HG03439 (cell line): ENCODE results near the gene SLC26A3.

Experiments
- ATAC-seq: cut with Tn5 transposase; IDR thresholded peaks from one replicate; pipeline ENCODE4 v1.9.1; 2021; ENCODE audit warnings: mild to moderate bottlenecking, moderate library complexity; ENCODE audit not compliant: unreplicated experiment

SLC26A3 gene

DNA sequence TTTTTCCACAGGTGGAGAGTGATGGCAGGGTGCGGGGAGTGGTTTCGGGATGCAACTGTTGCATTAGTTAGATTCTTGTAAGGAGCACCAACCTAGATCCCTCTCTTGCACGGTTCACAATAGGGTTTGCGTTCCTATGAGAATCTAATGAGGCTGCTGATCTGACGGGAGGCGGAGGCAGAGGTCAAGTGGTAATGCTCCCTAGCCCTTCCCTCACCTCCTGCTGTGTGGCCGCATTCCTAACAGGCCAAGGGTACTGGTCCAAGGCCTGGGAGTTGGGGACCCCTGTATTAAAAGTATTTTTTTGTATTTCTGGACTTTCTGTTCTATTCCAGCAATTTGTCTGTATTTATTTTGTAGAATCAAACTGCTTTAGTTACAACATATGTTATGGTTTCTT is 51.9 kb downstream of the SLC26A3 start:
- ATAC-seq, result no peak

DNA sequence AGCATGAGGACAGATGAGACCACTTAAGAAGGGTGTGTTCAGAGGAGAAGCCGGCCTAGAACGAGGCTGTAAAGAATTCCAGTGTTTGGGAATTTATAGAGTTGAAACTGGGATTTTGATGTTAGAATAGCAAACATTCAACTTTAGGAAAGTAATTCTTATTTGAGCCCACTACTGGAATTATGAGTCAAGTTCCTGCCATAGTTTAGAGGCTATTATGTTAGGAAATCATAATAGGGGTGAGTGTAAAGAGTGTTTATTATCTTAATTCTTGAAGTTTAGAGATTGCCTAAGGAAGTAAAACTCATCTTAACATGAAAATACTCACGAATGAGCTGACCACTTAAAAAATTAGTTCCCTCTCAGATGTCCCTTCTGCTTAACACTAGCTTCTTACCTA is 57.0 kb downstream of the SLC26A3 start:
- no peak for ATAC-seq

DNA sequence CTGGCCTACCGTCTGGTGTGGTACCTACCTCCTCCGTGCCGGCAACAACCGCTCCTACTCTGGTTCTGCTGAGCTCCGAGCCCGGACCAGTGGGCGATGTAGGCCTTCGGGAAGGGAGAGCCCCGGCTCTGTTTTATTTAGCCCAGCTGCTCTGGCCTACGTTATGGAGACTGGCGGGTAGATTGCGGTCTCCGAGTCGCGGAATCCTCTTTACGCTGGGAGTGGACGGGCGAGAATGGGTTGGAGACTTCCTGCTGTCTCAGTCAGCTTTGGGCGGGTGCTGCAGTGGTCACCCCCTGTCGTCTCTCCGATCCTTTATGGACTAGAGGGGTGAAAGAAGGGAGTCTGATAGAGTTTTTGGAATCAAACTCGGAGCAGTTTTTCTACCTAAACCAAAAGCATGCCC is 58.7 kb downstream of the SLC26A3 start:
- ATAC-seq, result peak; percentile 46

DNA sequence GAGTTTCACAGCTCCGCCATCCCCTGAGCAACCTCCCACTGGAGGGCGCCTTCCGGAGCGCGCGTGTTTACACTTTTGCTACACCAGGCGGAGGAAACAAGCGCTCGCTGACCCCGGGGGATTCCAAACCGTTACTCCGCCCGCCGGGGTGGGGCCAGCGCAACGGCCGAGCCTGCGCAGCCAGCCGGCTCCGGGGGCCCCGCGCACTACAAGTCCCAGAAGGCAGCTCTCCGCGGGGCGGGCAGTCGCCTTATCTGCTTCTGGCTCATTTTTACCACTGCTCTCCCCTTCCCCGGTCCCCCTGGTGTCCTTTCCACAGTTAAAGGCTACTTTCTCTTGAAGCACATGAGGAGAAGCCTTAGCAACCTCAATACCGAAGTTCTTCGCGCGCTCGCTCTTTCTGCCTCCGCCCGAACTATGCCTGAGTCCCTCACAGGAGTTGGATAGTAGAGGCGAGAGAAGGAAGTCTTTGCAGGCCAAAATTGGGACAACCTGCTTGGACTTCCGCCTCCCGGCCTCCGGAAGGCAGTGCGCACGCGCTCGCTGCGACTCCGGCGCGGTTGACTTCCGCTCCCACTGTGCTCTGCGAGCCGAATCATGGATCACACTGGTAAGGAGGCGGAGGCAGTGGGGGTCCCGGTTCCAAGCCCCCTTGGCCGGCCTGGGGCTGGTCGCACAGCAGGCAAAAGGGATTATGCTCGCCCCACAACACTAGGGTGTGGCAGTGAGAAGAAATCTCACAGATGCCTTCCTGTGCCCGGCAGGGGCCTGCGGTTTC is 59.3 kb downstream of the SLC26A3 start, which contains the start of gene CBLL1:
CBLL1 (plus strand) TSS at position 576 of the 778 bp plus-strand sequence; CDS start at position 598, 22 bp downstream.
- ATAC-seq, result peak; percentile 91

DNA sequence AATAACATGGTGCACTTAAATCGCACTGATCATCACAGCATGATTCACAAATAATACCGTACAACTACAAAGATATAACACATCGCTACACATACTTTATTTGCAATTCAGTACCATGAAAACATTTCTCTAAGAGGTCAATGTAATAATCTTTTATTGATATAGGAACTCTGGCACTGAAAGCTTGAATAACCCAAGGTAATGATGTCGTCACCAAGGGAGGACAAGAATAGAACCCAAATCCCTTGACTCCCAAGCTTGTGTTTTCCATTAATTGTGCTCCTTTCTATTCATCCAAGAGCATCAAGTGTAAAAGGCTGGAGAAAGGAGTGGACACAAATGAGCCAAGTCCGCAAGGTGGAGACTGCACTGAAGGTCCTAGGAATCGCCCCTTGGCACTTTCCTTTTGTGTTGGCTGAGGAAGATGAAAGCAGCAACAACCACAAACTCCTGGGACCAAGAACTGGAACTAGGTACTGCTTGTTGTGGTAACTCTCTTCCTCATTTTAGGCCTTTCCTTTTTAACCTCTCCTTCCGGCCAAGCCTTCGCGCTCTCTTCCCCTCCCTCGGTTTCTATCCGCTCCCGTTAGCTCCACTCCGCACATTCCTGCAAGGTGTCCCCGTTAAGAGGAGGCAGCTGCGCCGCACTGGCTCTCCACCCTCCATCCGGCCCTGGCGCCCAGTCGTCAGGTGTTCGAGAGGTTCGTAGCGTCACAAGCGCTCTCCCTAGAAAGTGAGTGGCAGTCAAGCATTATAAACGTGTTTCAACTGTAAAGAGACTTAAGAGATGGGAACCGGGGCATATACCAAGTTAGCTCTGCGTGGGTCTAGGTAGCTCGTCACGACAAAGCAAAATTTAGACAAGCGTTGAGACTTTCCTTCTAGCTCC is 60.1 kb downstream of the SLC26A3 start:
- ATAC-seq, result peak; percentile 37

DNA sequence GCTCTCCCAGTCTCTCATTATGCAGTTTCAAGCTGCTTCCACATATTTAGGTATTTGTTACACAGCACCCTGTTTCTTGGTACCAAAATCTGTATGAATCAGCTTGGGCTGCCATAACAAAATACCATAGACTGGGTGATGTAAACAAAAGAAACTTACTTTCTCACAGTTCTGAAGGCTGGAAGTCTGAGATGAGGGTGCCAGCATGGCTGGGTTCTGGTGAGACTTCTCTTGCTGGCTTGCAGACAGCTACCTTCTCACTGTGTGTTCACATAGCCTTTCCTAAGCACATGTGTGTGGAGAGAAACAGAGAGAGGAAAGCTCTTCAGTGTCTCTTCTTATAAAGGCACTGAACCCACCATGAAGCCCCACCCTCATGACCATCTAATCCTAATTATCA is 74.7 kb downstream of the SLC26A3 start:
- ATAC-seq, result no peak

DNA sequence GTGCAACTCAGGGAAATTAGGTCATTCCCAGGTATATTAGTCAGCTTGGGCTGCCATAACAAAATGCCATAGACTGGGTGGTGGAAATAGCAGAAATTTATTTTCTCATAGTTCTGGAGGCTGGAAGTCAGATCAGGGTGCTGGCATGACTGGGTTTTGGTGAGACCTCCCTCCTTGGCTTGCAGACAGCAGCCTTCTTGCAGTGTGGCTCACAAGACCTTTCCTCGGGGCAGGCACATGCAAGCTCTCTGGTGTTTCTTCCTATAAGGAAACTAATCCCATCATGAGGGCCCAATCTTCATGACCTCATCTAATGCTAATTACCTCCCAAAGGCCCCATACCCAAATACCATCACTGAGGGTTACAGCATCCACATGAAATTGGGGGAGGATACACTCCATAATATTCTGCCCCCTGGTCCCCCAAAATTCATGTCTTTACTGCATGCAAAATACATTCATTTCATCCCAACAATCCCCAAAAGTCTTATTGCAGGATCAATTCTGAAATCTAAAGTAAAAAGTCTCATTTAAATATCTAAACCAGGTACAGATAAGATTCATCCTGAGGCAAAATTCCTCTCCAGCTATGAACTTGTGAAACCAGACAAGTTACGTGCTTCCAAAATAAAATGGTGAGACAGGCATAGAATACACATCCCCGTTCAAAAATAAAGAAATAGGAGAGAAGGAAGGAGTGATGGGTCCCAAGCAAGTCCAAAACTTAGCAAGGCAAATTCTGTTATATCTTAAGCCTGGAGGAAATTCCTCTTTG is 76.5 kb downstream of the SLC26A3 start:
- ATAC-seq, result no peak

DNA sequence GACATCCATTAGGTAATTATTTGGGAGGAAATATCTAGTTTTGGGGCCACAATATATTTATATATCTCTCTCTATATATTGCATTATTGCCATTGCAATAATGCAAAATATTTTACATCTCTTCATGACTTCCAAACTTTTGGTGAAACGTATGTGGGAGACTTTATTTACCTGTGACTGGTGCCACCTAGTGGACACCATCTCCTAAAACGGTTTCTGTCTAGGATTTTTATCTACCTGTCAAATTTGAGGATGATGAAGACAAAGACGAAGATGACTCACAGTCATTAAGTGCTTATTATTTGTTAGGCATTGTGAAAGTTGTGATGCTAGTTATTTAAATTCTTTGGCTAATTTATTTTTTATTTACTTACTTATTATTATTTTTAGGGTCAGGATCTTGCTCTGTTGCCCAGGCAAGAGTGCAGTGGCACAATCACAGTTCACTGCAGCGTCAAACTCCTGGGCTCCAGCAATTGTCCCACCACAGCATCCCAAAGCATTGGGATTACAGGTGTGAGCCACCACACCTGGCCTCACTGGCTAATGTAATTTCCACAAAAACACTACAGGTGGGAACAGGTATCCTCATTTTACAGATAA is 77.8 kb downstream of the SLC26A3 start:
- ATAC-seq, result no peak

DNA sequence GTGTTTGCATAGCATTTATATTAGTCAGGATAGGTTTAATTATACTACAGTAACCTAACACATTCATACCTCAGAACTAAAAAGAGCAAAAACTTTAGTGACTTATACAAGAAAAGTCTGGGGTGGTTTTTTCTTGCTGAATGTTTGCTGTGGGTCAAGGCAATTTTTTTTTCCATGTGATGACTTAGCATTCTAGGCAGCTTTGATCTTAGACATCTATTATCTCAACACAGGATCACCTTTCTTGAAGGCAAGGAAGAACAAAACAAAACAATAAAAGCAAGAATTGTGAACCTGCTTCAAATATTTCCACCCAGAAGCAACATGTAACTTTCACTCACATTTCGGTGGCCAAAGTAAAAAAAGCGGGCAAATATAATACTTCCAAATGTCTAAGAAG is 79.8 kb downstream of the SLC26A3 start:
- no peak for ATAC-seq

DNA sequence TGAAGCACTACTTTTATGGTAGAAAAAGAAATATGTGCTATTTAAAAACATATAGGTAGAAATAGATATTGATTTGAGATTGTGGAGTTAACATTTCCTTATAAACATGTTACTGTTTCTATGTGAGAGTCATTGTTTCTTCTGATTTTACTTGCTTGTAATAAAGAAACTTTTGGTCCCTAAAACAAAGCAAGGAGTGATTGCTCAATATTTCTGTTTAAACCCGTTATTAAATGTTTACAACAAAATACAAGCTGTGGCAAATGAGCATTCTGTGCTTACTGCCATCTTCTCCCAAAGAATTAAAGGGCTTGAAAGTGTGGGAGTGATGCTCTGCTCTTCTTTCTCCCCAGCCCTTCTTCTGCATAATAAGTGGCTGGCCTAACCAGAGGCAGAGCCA is 81.7 kb downstream of the SLC26A3 start:
- no peak for ATAC-seq

DNA sequence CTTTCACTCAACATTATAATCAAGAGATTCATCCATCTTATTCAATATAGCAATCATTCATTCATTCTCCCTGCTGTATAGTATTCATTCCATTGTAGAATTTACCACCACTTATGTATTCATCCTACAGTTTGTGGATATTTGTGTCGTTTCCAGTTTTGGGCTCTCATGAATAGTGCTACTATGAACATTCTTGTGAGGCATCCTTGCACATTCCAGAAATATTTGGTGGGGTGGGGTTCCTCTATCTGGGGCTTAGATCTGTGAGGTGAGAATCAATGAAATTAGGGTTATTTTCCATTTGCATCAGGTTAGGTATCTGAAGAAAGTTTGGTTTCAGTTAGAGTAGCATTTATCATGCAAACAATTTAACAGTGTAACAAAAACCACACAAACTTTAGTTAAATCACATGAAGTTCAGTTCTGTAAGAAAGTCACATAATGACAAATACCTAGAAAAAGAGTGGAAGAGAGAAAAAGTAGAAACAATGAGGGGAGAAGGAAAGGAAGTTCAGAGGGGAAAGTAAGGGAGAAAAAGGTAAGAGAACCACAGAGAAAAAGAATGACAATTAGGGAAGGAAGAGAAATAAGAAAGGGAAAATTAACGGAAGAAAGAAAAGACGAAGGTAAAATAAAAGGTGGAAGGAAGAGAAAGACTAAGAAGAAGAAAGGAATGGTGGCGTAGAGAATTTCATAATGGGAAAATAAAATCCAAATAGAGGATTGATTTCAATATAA is 84.4 kb downstream of the SLC26A3 start:
- no peak for ATAC-seq

DNA sequence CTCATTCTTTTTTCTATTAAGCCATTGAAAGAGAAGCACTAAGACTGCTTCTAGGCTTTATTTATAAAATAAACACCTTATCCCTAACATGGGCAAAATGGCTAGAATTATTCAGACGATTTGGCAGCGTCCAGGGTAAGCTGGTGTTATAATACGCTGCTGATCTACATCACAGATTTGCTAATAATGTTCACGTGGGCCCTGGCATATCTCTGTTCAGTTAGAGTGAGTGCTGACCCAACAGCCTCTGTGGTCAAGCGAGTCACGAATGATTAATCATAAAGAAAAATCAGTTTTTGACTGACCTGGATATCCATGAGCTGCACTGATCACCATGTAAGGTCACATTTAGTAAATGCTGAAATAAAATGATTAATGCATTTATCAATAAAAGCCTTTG is 87.5 kb downstream of the SLC26A3 start:
- ATAC-seq, result no peak
